Stimulated activated CD8-positive, alpha-beta memory T cell treated with anti-CD3 and anti-CD28 coated beads, Interleukin-12 subunit alpha, Interleukin-12 subunit beta, amount 100 ng/mL, for 24 hours (primary cell): ENCODE measurements around the gene FOXR1.

Experiments
- DNase-seq: peaks from one replicate; pipeline ENCODE4 v3.0.0-alpha.2; 2020; ENCODE audit errors: extremely low read depth

The FOXR1 gene

GRCh38 chr11:118971646-118972045 lies at the start of gene FOXR1:
Gene FOXR1 (plus strand): TSS chr11:118971761. CDS start chr11:118971932, 171 bp downstream.
- no peak for DNase-seq

GRCh38 chr11:118921929-118922744 lies 49.4 kb upstream of the FOXR1 start:
- no peak for DNase-seq

GRCh38 chr11:118922745-118923627 lies 48.6 kb upstream of the FOXR1 start:
- DNase-seq: no peak

- no peak for DNase-seq
These were observed 47.6 kb upstream of the FOXR1 start for GRCh38 chr11:118923721-118924587.

GRCh38 chr11:118924591-118925585 lies 46.7 kb upstream of the FOXR1 start:
- no peak for DNase-seq

GRCh38 chr11:118927554-118928100 lies 43.9 kb upstream of the FOXR1 start:
- no peak for DNase-seq

- no peak for DNase-seq
These were observed 43.3 kb upstream of the FOXR1 start for GRCh38 chr11:118928101-118928869.

- no peak for DNase-seq
These were observed 42.6 kb upstream of the FOXR1 start for GRCh38 chr11:118928870-118929500.

GRCh38 chr11:118929501-118930093 lies 42.0 kb upstream of the FOXR1 start:
- no peak for DNase-seq

- DNase-seq: no peak
These were observed 41.4 kb upstream of the FOXR1 start for GRCh38 chr11:118930094-118930712.

- DNase-seq: no peak
These were observed 40.0 kb upstream of the FOXR1 start for GRCh38 chr11:118931571-118931970.

- no peak for DNase-seq
These were observed 38.1 kb upstream of the FOXR1 start for GRCh38 chr11:118933486-118933885.

GRCh38 chr11:118935376-118935775 lies 36.2 kb upstream of the FOXR1 start:
- DNase-seq: no peak

GRCh38 chr11:118938491-118939403 lies 32.8 kb upstream of the FOXR1 start:
- no peak for DNase-seq

GRCh38 chr11:118939404-118939915 lies 32.1 kb upstream of the FOXR1 start:
- DNase-seq: no peak

- DNase-seq: no peak
These were observed 31.5 kb upstream of the FOXR1 start for GRCh38 chr11:118939953-118940598.
